ENCODE measurements around the gene MIER2.

GRCh38 chr19:307793-308420, 36.7 kb downstream of the MIER2 start:
- no peak for TF ChIP-seq CTCF (IDR thresholded peaks at IDR 0.05)
- TF ChIP-seq POLR2A (IDR thresholded peaks at IDR 0.05; ENCODE audit: low read depth): no peak
- TF ChIP-seq EP300 (IDR thresholded peaks at IDR 0.05): no peak
